ENCODE results near the gene CHI3L2. TPM values are rescaled to one million over a fixed set of nuclear protein-coding genes. Genes with fewer than 3 reads are reported as not detected.
A peak's percentile ranks its signal among the peaks of the same experiment; 100 is the strongest.

The CHI3L2 gene
- total and polyA plus RNA-seq, 2 donors (not counting 1 experiment from before 2014, with no cell fraction given) = 9.2 to 31.5 TPM

- Histone ChIP-seq H3K79me2 (ENCODE audit: control insufficient read depth, insufficient read depth, low read length) (no peaks in the 10 kb centered on the region), H3K4me3 (ENCODE audit: control extremely low read depth in 1 of 5, extremely low read depth in 1 of 5, insufficient read depth in 1 of 5, low read depth in 2 of 5, low read length in 4 of 5) (peak overlapping the region in 1 of 5 experiments; percentile 21), H3K27me3 (replicated peaks in 1 of 4; ENCODE audit: control extremely low read depth in 1 of 4, control insufficient read depth in 3 of 4, insufficient read depth in 4 of 4, low read length in 3 of 4) (no peaks in the 10 kb centered on the region), H3K4me1 (ENCODE audit: control insufficient read depth in 2 of 2, insufficient read depth in 2 of 2, low read length in 2 of 2) (peaks cover 98 to 100% of the 10 kb centered on the region in 2 donors), H3K9ac (ENCODE audit: low read length) (no peak overlapping the region), H3K36me3 (replicated peaks in 1 of 2; ENCODE audit: control extremely low read depth in 1 of 2, control insufficient read depth in 1 of 2, extremely low read depth in 1 of 2, insufficient read depth in 2 of 2, low read length in 1 of 2) (no peaks in the 10 kb centered on the region), H4K20me1 (ENCODE audit: control insufficient read depth, insufficient read depth, low read length, poor library complexity, severe bottlenecking) (no peaks in the 10 kb centered on the region), H2AFZ (ENCODE audit: insufficient read depth, low read depth, low read length, poor library complexity, severe bottlenecking) (no peak overlapping the region), H3K27ac (ENCODE audit: low read length in 2 of 2) (peak overlapping the region; percentile 81 to 92), H3K9me3 (ENCODE audit: control extremely low read depth in 1 of 3, control insufficient read depth in 2 of 3, insufficient read depth in 1 of 3, low read length in 2 of 3) (no peaks in the 10 kb centered on the region), H3K4me2 (replicated peaks; ENCODE audit: low read depth, low read length, poor library complexity, severe bottlenecking) (peak overlapping the region; percentile 70)
- DNase-seq (peak; percentile 26), ATAC-seq (ENCODE audit: low read depth) (no peak)
- 67% methylated on average over 1 of the region's 5 CpGs for WGBS (ENCODE audit: insufficient coverage)
- peaks cover 97% of the 10 kb centered on the region for H3K4me1 Mint-ChIP-seq
- ChIA-PET POLR2A (interaction anchor here (1.2 to 8.3 kb wide), 3 partner anchors 10 to 189 kb away, joined by 3 to 138 read pairs (median 9); partner anchors contain the start of gene DENND2D), CTCF (interaction anchor here (0.6 to 10.9 kb wide), 7 partner anchors 11 to 224 kb away, joined by 3 to 205 read pairs (median 13); partner anchors contain the start of gene DENND2D)
- H3K9me3 Mint-ChIP-seq (ENCODE audit: insufficient read depth) = peaks cover 3% of the 10 kb centered on the region
- H3K4me3 Mint-ChIP-seq = peak overlapping the region; percentile 60
- no peaks in the 10 kb centered on the region for H3K27me3 Mint-ChIP-seq
- intact Hi-C loops (cut with micrococcal nuclease) = loop anchor here (5.0 to 10.0 kb wide), 3 partner anchors 345 to 545 kb away; partner anchors contain the start of genes CD53 and KCNA3
- H3K27ac Mint-ChIP-seq = peak overlapping the region; percentile 95
- TF ChIP-seq CTCF (IDR thresholded peaks at IDR 0.05) (no peak), EZH2 (IDR thresholded peaks at IDR 0.05; ENCODE audit: borderline replicate concordance, insufficient read depth, low read depth, low read length, poor library complexity, severe bottlenecking) (no peak)
Measured at GRCh38 chr1:111217183-111217910, 10.2 kb upstream of the CHI3L2 start.

Data from B cell (primary cell).